Osteoblast (primary cell): ENCODE data around the gene ANKRD28. TPM values are rescaled to one million over a fixed set of nuclear protein-coding genes. Genes with fewer than 3 reads are reported as not detected.
"Not testable (repeated sequence)": the region's sequence is repeated elsewhere in the genome, so short reads cannot be mapped to it uniquely, and the experiment has no call there.

Experiments
- DNase-seq: peaks from one replicate; pipeline ENCODE4 v3.0.0; 2011; ENCODE audit warnings: low spot score, mixed read lengths; ENCODE audit not compliant: insufficient read length; ENCODE audit errors: missing footprints
- H2AFZ ChIP-seq: 2 replicates; pipeline ENCODE4 v1.6.0; 2011; ENCODE audit warnings: mild to moderate bottlenecking, low read length
- H3K27ac ChIP-seq: 2 replicates; pipeline ENCODE4 v1.5.1; 2011; ENCODE audit warnings: mild to moderate bottlenecking, low read depth, low read length, moderate library complexity
- H3K27me3 ChIP-seq: 2 replicates; pipeline ENCODE4 v1.6.0; 2012; ENCODE audit warnings: mild to moderate bottlenecking, control low read depth, inconsistent platforms, low read length, moderate library complexity; ENCODE audit not compliant: insufficient read depth
- H3K36me3 ChIP-seq: 2 replicates; pipeline ENCODE4 v1.5.1; 2011; ENCODE audit warnings: mild to moderate bottlenecking, low read length, control low read depth, moderate library complexity; ENCODE audit not compliant: insufficient read depth
- H3K4me1 ChIP-seq: 2 replicates; pipeline ENCODE4 v1.5.1; 2011; ENCODE audit warnings: mild to moderate bottlenecking, low read length, control low read depth, moderate library complexity; ENCODE audit not compliant: insufficient read depth
- H3K4me2 ChIP-seq: 2 replicates; pipeline ENCODE4 v1.6.0; 2011; ENCODE audit warnings: mild to moderate bottlenecking, low read length; ENCODE audit not compliant: insufficient read depth
- H3K4me3 ChIP-seq: fragments of 200-600 bp; sonication (generic); 3 replicates; pipeline ENCODE4 v1.5.1; 2012; ENCODE audit warnings: mild to moderate bottlenecking, low read length, inconsistent platforms; ENCODE audit not compliant: insufficient read depth
- H3K79me2 ChIP-seq: 2 replicates; pipeline ENCODE4 v1.6.0; 2012; ENCODE audit warnings: mild to moderate bottlenecking, low read length, control low read depth, inconsistent platforms; ENCODE audit not compliant: insufficient read depth
- H3K9me3 ChIP-seq: 2 replicates; pipeline ENCODE4 v1.5.1; 2011; ENCODE audit warnings: low read depth, low read length, control low read depth
- H4K20me1 ChIP-seq: 2 replicates; pipeline ENCODE4 v1.6.0; 2012; ENCODE audit warnings: mild to moderate bottlenecking, low read length, control low read depth; ENCODE audit not compliant: insufficient read depth
- total RNA-seq: library from RNA; depleted of rRNA; stranded (reverse); fragments of >200 nt; gene quantifications from 2 replicates; pipeline ENCODE4 v1.2.3, GENCODE V29; 2012
- TF ChIP-seq, protein P1 (sequence below): IDR thresholded peaks from 2 replicates; pipeline ENCODE4 v1.5.1; 2011; ENCODE audit warnings: mild to moderate bottlenecking, low read depth, low read length, moderate library complexity; ENCODE audit errors: extremely low read depth

The ANKRD28 gene
- total RNA-seq, 1 donor: 223 TPM

DNA sequence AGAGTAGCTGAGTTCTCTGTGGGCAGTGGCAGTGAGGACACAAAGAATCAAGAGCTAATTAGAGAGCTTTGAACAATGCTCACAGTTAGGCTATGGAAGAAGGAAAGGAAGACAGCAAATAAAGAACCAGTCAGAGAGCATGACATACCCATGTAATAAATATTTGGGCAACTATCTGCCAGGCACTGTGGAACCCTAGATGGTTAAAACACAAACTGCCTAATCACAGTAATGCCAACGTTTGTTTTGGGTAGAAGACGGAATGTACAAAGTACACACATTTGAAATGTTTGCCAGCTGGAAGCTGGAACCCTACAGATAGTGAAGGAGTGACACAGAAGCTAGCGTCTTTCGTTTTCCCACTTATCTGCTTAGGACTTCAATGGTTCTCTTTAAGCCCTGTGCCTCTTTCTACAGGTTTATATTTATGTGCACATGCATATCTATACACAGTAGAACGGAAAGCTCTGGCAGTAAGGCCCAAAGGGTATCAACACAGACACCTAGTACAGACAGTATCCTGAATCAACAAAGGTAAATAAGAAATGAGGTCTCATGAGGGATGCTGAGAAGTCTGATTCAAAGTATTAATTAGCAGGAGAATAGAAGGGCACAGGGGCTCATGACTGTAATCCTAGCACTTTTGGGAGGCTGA, 44.6 kb downstream of the ANKRD28 start:
- Histone ChIP-seq H3K27ac (peak overlapping the region; percentile 56), H3K9me3 (no peaks in the 10 kb centered on the region), H3K4me2 (no peak overlapping the region), H2AFZ (no peak overlapping the region), H3K4me1 (peaks cover 19% of the 10 kb centered on the region), H4K20me1 (no peaks in the 10 kb centered on the region), H3K36me3 (peaks cover 27% of the 10 kb centered on the region), H3K4me3 (no peak overlapping the region), H3K79me2 (peaks cover 59% of the 10 kb centered on the region), H3K27me3 (no peaks in the 10 kb centered on the region)
- TF ChIP-seq, protein P1, sequence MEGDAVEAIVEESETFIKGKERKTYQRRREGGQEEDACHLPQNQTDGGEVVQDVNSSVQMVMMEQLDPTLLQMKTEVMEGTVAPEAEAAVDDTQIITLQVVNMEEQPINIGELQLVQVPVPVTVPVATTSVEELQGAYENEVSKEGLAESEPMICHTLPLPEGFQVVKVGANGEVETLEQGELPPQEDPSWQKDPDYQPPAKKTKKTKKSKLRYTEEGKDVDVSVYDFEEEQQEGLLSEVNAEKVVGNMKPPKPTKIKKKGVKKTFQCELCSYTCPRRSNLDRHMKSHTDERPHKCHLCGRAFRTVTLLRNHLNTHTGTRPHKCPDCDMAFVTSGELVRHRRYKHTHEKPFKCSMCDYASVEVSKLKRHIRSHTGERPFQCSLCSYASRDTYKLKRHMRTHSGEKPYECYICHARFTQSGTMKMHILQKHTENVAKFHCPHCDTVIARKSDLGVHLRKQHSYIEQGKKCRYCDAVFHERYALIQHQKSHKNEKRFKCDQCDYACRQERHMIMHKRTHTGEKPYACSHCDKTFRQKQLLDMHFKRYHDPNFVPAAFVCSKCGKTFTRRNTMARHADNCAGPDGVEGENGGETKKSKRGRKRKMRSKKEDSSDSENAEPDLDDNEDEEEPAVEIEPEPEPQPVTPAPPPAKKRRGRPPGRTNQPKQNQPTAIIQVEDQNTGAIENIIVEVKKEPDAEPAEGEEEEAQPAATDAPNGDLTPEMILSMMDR: no peak
- DNase-seq: no peak

DNA sequence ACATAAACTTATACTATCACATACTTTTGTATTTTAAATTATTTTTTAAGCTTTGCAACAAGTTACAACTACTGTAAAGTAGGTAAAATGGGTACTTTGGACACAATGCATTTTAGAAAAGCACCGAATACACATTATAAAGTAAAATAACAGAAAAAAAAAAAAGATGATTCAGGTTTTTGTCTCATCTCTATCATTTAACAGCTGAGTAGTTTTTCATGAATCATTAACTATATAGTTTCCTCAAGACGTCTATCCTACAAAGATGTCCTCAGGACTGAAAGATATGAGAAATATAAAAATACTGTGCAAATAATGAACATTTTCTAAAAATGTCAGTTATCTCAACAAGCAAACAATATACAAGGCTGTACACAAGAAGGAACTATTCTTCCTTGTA, 46.9 kb downstream of the ANKRD28 start:
- Histone ChIP-seq H3K36me3 (peaks cover 25% of the 10 kb centered on the region), H3K4me3 (no peak overlapping the region), H3K27me3 (no peaks in the 10 kb centered on the region), H3K79me2 (peaks cover 42% of the 10 kb centered on the region), H3K9me3 (no peaks in the 10 kb centered on the region), H3K4me2 (no peak overlapping the region), H4K20me1 (no peaks in the 10 kb centered on the region), H2AFZ (no peak overlapping the region), H3K4me1 (peaks cover 19% of the 10 kb centered on the region), H3K27ac (no peak overlapping the region)
- no peak for DNase-seq
- TF ChIP-seq, protein P1: no peak

DNA sequence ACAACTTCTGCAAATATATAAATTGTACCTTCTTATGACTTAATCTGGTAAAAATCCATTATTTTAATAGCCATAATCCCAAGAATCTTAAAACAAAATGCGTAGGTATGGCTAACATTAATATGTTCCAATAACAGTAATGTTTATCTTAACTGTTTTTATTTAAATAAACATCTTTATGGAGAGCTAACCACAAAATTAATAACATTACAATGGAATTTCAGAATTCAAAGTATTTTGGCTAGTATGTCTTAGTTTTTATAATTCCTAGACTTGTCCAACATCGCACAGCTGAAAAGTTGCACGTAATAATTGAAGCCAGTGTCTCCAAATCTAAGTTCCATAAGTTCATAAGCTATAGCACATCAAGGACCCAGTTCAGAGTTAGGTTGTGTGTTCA, 47.6 kb downstream of the ANKRD28 start:
- no peak for DNase-seq
- Histone ChIP-seq H3K27ac (no peak overlapping the region), H4K20me1 (no peaks in the 10 kb centered on the region), H3K4me1 (peaks cover 14% of the 10 kb centered on the region), H3K36me3 (peaks cover 25% of the 10 kb centered on the region), H3K27me3 (no peaks in the 10 kb centered on the region), H3K79me2 (peaks cover 35% of the 10 kb centered on the region), H3K4me2 (no peak overlapping the region), H2AFZ (no peak overlapping the region), H3K4me3 (no peak overlapping the region), H3K9me3 (no peaks in the 10 kb centered on the region)
- TF ChIP-seq, protein P1: no peak

DNA sequence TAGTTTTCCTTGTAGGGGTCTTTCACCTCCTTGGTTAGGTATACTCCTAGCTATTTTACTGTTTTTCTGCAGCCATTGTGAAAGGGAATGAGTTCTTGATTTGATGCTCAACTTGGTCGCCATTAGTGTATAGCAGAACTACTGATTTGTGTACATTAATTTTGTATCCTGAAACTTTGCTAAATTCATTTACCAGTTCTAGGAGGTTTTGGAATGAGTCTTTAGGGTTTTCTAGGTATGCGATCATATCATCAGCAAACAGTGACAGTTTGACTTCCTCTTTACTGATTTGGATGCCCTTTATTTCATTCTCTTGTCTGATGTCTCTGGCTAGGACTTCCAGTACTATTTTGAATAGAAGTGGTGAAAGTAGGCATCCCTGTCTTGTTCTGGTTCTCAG, 51.9 kb downstream of the ANKRD28 start:
- DNase-seq, H3K27me3 ChIP-seq, H3K27ac ChIP-seq, H3K9me3 ChIP-seq, H3K4me2 ChIP-seq, H3K4me1 ChIP-seq, H4K20me1 ChIP-seq, H2AFZ ChIP-seq, H3K4me3 ChIP-seq: not testable (repeated sequence)
- Histone ChIP-seq H3K36me3 (peaks cover 20% of the 10 kb centered on the region), H3K79me2 (peaks cover 14% of the 10 kb centered on the region)
